ENCODE measurements around the gene CFAP251. TPM values are rescaled to one million over a fixed set of nuclear protein-coding genes. Genes with fewer than 3 reads are reported as not detected.

The CFAP251 gene
- total RNA-seq, 1 donor from 2014 or later, result 4.7 TPM

GRCh38 chr12:121942145-121942718 lies 23.8 kb downstream of the CFAP251 start:
- Histone ChIP-seq H4K20me1 (ENCODE audit: insufficient read depth, low read length) (no peaks in the 10 kb centered on the region), H3K27me3 (ENCODE audit: insufficient read depth, low read length) (no peaks in the 10 kb centered on the region), H3K4me2 (ENCODE audit: low read length) (peak overlapping the region; percentile 11), H3K27ac (ENCODE audit: low read depth, low read length) (peak overlapping the region; percentile 92), H3K9ac (ENCODE audit: low read length) (peak overlapping the region; percentile 73), H3K36me3 (ENCODE audit: insufficient read depth, low read length) (no peaks in the 10 kb centered on the region), H3K79me2 (ENCODE audit: insufficient read depth, low read length) (no peaks in the 10 kb centered on the region), H3K9me3 (ENCODE audit: insufficient read depth, low read depth, low read length) (no peaks in the 10 kb centered on the region), H3K4me1 (ENCODE audit: insufficient read depth, low read length) (peaks cover 10% of the 10 kb centered on the region), H2AFZ (ENCODE audit: low read depth, low read length) (no peak overlapping the region), H3K4me3 (ENCODE audit: insufficient read depth, low read depth, low read length) (no peak overlapping the region)
- peaks cover 3% of the 10 kb centered on the region for H3K9me3 Mint-ChIP-seq (ENCODE audit: unreplicated experiment)
- TF ChIP-seq EZH2 (IDR thresholded peaks at IDR 0.05; ENCODE audit: insufficient read depth, low read length), result no peak
- no peak for TF ChIP-seq CTCF (IDR thresholded peaks at IDR 0.05; ENCODE audit: insufficient read depth, low read depth, low read length)
- DNase-seq (ENCODE audit: low read depth), result peak; percentile 96
- no peak for FAIRE-seq
- H3K36me3 Mint-ChIP-seq (ENCODE audit: low read depth, unreplicated experiment), result peaks cover 24% of the 10 kb centered on the region
- H3K27ac Mint-ChIP-seq (ENCODE audit: unreplicated experiment), result no peak overlapping the region
- no peaks in the 10 kb centered on the region for H3K27me3 Mint-ChIP-seq (ENCODE audit: low read depth, unreplicated experiment)
- no peak overlapping the region for H3K4me3 Mint-ChIP-seq (ENCODE audit: unreplicated experiment)
- H3K4me1 Mint-ChIP-seq (ENCODE audit: low read depth, unreplicated experiment), result peaks cover 3% of the 10 kb centered on the region

- no peak for FAIRE-seq
- H3K4me1 Mint-ChIP-seq (ENCODE audit: low read depth, unreplicated experiment), result peaks cover 7% of the 10 kb centered on the region
- H3K9me3 ChIP-seq (ENCODE audit: insufficient read depth, low read depth, low read length), result no peaks in the 10 kb centered on the region
These were observed 25.5 kb downstream of the CFAP251 start for GRCh38 chr12:121943926-121944325.

More at GRCh38 chr12:121943926-121944325, 25.5 kb downstream of the CFAP251 start:
- H3K4me3 Mint-ChIP-seq (ENCODE audit: unreplicated experiment), result no peak overlapping the region
- peaks cover 17% of the 10 kb centered on the region for H3K36me3 Mint-ChIP-seq (ENCODE audit: low read depth, unreplicated experiment)
- Histone ChIP-seq H2AFZ (ENCODE audit: low read depth, low read length) (no peak overlapping the region), H3K27me3 (ENCODE audit: insufficient read depth, low read length) (no peaks in the 10 kb centered on the region), H3K4me2 (ENCODE audit: low read length) (no peak overlapping the region), H3K9ac (ENCODE audit: low read length) (no peak overlapping the region), H3K4me1 (ENCODE audit: insufficient read depth, low read length) (peaks cover 10% of the 10 kb centered on the region), H4K20me1 (ENCODE audit: insufficient read depth, low read length) (no peaks in the 10 kb centered on the region), H3K4me3 (ENCODE audit: insufficient read depth, low read depth, low read length) (no peak overlapping the region), H3K27ac (ENCODE audit: low read depth, low read length) (no peak overlapping the region), H3K36me3 (ENCODE audit: insufficient read depth, low read length) (no peaks in the 10 kb centered on the region), H3K79me2 (ENCODE audit: insufficient read depth, low read length) (no peaks in the 10 kb centered on the region)
- no peaks in the 10 kb centered on the region for H3K27me3 Mint-ChIP-seq (ENCODE audit: low read depth, unreplicated experiment)
- no peak for DNase-seq (ENCODE audit: low read depth)
- TF ChIP-seq CTCF (IDR thresholded peaks at IDR 0.05; ENCODE audit: insufficient read depth, low read depth, low read length) (no peak), EZH2 (IDR thresholded peaks at IDR 0.05; ENCODE audit: insufficient read depth, low read length) (no peak)
- peaks cover 3% of the 10 kb centered on the region for H3K9me3 Mint-ChIP-seq (ENCODE audit: unreplicated experiment)
- no peak overlapping the region for H3K27ac Mint-ChIP-seq (ENCODE audit: unreplicated experiment)

Measured in astrocyte (in vitro differentiated cells and primary cell).